HG03103 (cell line): ENCODE results near the gene PMCH.
"Not testable (repeated sequence)": the region's sequence is repeated elsewhere in the genome, so short reads cannot be mapped to it uniquely, and the experiment has no call there.

Source experiments
- ATAC-seq: cut with Tn5 transposase; IDR thresholded peaks from one replicate; pipeline ENCODE4 v1.9.1; 2021; ENCODE audit warnings: low read depth; ENCODE audit not compliant: unreplicated experiment

PMCH gene

DNA sequence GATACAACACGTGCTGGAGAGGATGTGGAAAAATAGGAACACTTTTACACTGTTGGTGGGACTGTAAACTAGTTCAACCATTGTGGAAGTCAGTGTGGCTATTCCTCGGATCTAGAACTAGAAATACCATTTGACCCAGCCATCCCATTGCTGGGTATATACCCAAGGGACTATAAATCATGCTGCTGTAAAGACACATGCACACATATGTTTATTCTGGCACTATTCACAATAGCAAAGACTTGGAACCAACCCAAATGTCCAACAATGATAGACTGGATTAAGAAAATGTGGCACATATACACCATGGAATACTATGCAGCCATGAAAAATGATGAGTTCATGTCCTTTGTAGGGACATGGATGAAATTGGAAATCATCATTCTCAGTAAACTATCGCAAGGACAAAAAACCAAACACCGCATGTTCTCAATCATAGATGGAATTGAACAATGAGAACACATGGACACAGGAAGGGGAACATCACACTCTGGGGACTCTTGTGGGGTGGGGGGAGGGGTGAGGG lies 50.5 kb downstream of the PMCH start:
- not testable (repeated sequence) for ATAC-seq
